SK-N-MC (cell line): ENCODE results near the gene RALGPS1.

Experiments used
- DNase-seq: peaks from one replicate; pipeline ENCODE4 v3.0.0-alpha.2; 2011; ENCODE audit warnings: low read depth, low spot score
- H3K27ac ChIP-seq: fragments of 200-600 bp; sonication (generic); 2 replicates; pipeline ENCODE4 v1.5.1; 2016; ENCODE audit warnings: mixed run types
- H3K36me3 ChIP-seq: fragments of 200-600 bp; sonication (generic); 2 replicates; pipeline ENCODE4 v1.6.1; 2017; ENCODE audit warnings: antibody characterized with exemption, low read length, mixed read lengths; ENCODE audit not compliant: insufficient read depth
- H3K4me3 ChIP-seq: fragments of 200-600 bp; sonication (generic); 2 replicates; pipeline ENCODE4 v1.5.1; 2016
- H3K9ac ChIP-seq: fragments of 200-600 bp; sonication (generic); 2 replicates; pipeline ENCODE4 v1.8.0; 2017; ENCODE audit warnings: mixed run types, mixed read lengths; ENCODE audit not compliant: insufficient read length
- H3K9me3 ChIP-seq: fragments of 200-600 bp; sonication (generic); 2 replicates; pipeline ENCODE4 v1.6.1; 2017; ENCODE audit warnings: low read depth, mild to moderate bottlenecking, antibody characterized with exemption, low read length, moderate library complexity, mixed read lengths
- EZH2 ChIP-seq: fragments of 200-600 bp; sonication (generic); IDR thresholded peaks from one replicate; pipeline ENCODE4 v1.6.1; 2017; ENCODE audit warnings: antibody characterized with exemption
- FOXP2 ChIP-seq: optimal IDR thresholded peaks from 2 replicates; pipeline ENCODE3; 2011; ENCODE audit warnings: mild to moderate bottlenecking, moderate library complexity; ENCODE audit not compliant: insufficient read depth; ENCODE audit errors: extremely low read length, control extremely low read depth
- POLR2AphosphoS5 ChIP-seq: IDR thresholded peaks from 2 replicates; pipeline ENCODE4 v1.6.1; 2012; ENCODE audit warnings: mild to moderate bottlenecking, low read depth, low read length, borderline replicate concordance

RALGPS1 gene

DNA sequence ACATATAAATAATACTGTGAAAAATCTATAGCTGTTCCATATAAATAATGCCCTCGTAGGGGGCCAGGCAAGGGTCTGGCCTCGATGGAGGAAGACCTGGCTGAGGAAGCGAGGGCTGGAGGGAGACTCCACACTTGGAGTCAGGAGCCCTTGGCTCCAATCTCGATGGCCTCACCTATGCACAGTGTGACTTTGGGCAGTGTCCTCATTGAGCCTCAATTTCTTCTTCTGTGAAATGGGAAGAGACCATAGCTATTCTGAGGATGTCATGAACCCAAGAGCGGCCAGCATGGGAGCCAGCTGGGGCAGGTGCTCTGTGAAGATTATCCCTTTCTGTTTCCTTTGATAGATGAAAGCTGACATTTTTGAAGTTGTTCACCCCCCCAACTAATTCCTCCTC lies 183.1 kb downstream of the RALGPS1 start:
- TF ChIP-seq FOXP2, result no peak
- TF ChIP-seq EZH2, result no peak
- no peak for TF ChIP-seq POLR2AphosphoS5
- no peak for DNase-seq
- no peak overlapping the region for H3K9ac ChIP-seq
- H3K4me3 ChIP-seq, result no peak overlapping the region
- H3K27ac ChIP-seq, result no peak overlapping the region
- H3K36me3 ChIP-seq, result no peaks in the 10 kb centered on the region
- no peaks in the 10 kb centered on the region for H3K9me3 ChIP-seq

DNA sequence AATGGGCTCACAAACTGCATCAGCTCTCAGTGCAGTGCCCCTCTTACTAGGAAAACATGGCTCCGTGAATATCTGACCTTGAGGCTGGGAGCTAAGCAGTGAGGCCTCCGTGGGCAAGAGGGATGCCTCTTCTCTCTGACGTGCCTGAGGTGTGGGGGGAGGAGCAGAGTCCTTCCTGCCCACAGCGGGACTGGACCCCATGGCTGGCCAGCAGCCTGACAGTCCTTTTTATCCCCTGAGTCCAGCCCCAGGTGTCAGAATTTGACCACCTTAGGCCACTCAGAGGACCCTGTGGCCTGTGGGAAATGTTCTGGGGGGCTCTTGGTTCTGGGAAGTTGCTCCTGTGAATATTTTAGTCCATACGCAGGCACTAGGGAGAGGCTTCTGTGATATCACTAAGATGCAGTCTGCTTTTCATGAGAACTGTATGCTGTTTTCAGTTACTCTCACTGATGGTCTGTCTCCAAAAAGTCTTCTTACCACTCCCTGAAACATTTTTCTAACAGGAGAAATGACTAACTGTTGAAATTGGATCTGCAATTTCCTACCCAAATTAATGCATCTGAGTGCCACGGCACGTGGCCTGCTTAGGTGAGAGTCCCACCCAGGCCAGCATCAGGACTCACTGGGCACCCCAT lies 184.5 kb downstream of the RALGPS1 start:
- TF ChIP-seq FOXP2 (no peak), EZH2 (no peak), POLR2AphosphoS5 (no peak)
- no peak for DNase-seq
- Histone ChIP-seq H3K36me3 (no peaks in the 10 kb centered on the region), H3K9me3 (no peaks in the 10 kb centered on the region), H3K27ac (no peak overlapping the region), H3K9ac (no peak overlapping the region), H3K4me3 (no peak overlapping the region)

DNA sequence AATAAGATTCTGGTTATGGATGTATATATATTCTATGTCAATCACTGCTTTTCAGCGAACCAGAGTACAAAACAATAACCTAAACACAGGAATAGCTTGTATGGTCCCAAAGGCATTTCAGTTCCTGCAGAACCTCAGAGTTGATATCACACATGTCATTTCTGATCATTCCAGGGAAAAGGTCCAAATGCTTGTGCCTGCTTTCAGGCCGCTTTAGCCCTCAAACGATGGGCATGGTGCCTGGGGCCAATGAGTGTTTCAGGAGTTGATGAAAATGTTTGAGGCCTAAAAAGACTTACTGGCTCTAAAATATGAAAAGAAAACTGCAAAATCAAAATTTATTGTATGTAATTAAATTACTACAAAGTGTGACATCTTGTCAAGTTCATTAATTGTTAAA lies 185.1 kb downstream of the RALGPS1 start:
- H3K4me3 ChIP-seq, result no peak overlapping the region
- H3K27ac ChIP-seq, result no peak overlapping the region
- no peak for DNase-seq
- no peak for TF ChIP-seq POLR2AphosphoS5
- TF ChIP-seq EZH2, result no peak
- TF ChIP-seq FOXP2, result no peak
- H3K36me3 ChIP-seq, result no peaks in the 10 kb centered on the region
- no peak overlapping the region for H3K9ac ChIP-seq
- H3K9me3 ChIP-seq, result no peaks in the 10 kb centered on the region

DNA sequence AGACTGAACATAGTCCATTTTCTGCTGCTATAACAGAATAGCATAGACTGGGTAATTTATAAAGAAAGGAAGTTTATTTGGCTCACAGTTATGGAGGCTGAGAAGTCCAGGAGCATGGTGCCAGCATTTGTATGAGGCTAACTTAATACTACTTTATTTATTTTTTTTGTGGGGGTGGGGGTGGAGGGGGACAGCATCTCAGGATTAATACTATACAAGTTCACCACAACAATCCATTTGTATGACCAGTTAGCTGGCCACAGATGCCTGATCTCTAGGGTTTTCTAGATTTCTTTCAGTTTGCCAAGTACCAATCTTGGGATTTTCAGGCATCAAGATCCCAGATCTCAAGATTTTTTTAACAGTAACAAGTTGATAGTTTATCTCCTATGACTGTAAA lies 187.6 kb downstream of the RALGPS1 start:
- H3K9me3 ChIP-seq, result no peaks in the 10 kb centered on the region
- H3K4me3 ChIP-seq, result no peak overlapping the region
- no peak overlapping the region for H3K27ac ChIP-seq
- DNase-seq, result no peak
- no peak overlapping the region for H3K9ac ChIP-seq
- no peaks in the 10 kb centered on the region for H3K36me3 ChIP-seq
- no peak for TF ChIP-seq POLR2AphosphoS5
- TF ChIP-seq EZH2, result no peak
- TF ChIP-seq FOXP2, result no peak

DNA sequence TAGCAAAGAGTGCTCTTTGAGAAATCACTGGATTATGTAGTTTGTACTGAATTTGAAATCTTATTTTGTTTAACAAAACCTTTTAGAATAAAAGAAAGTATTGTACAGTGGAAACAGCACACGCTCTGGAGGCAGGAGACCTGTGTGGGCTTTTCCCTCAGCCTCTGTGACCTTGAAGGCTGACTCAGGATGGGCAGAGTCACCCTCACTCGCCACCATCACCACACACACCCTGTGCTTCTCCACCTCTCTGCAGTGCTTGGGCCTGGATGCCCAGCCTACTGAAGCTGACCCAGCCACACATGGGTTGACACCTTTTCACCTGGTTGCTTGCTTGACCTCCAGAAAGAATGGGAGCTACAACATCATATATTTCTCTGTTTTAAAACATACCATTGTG lies 188.2 kb downstream of the RALGPS1 start:
- H3K36me3 ChIP-seq, result no peaks in the 10 kb centered on the region
- no peak overlapping the region for H3K4me3 ChIP-seq
- TF ChIP-seq FOXP2 (no peak), EZH2 (no peak), POLR2AphosphoS5 (no peak)
- no peak overlapping the region for H3K9ac ChIP-seq
- H3K9me3 ChIP-seq, result no peaks in the 10 kb centered on the region
- H3K27ac ChIP-seq, result no peak overlapping the region
- no peak for DNase-seq

DNA sequence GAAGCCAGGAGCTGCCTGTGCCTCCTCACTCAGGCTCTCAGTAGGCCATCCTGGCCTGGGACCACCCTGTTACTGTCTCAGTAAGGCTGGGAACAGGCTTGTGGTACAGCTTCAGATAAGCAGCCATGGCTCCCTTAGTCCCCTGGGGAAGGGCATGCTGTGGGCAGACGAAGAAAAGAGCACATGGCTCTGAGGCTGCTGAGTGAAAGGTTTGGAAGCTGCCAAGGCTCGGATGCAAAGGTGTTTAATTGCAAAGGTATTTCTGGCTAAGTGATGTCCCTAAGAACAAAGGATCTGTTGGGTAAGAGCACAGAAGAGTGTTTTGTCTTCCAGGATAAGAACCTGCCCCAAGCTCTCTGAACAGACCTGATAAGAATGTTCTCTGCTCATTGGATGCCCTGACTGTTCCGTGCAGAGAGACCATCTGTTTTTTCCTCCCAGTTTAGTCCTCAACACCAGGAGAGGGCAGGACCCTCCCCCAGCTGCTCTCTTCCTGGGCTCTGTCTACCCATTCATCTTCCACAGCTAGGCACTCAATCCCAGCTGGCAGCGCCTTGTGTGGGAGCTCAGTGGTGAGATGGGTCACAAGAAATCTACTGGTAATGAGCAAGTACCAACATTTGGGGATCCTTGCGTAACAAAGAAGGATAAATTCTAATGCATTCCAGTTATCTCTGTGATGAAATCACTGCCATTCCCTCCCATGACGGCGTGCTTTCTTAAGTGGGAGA lies 190.2 kb downstream of the RALGPS1 start:
- no peak overlapping the region for H3K27ac ChIP-seq
- DNase-seq, result no peak
- no peak overlapping the region for H3K4me3 ChIP-seq
- no peaks in the 10 kb centered on the region for H3K9me3 ChIP-seq
- H3K36me3 ChIP-seq, result no peaks in the 10 kb centered on the region
- TF ChIP-seq EZH2 (no peak), FOXP2 (no peak), POLR2AphosphoS5 (no peak)
- no peak overlapping the region for H3K9ac ChIP-seq

DNA sequence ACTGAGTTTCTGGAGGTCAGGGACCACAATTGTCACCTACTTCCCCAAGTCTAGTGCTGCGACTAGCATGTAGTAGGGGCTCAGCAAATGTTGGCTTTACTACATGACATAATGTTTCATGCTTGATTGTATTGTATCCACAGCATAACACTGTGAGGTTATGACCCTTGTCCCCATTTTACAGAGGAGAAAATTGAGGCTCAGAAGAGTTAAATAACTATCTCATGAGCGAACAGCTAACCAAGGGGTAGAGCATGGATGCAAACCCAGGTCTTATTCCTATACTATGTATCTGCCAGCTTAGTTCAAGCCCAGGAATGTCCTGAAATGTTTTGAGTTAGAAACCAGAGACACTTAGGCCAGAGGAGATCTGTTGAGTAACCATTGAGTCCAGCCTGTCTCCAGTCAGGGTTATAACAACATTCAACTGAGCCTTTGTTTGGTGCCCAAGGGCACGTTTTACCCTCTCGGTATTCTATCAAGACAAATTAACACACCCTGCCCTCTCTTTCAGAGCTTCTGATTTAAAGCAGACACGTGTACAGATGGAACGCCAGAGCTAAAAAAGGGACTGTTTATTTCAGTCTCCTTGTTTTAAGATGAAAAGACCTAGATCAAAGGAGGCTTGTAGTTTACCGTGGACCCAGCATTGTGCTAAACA lies 191.4 kb downstream of the RALGPS1 start:
- Histone ChIP-seq H3K9ac (no peak overlapping the region), H3K9me3 (no peaks in the 10 kb centered on the region), H3K4me3 (no peak overlapping the region), H3K36me3 (no peaks in the 10 kb centered on the region), H3K27ac (no peak overlapping the region)
- TF ChIP-seq FOXP2, result no peak
- no peak for TF ChIP-seq POLR2AphosphoS5
- no peak for DNase-seq

DNA sequence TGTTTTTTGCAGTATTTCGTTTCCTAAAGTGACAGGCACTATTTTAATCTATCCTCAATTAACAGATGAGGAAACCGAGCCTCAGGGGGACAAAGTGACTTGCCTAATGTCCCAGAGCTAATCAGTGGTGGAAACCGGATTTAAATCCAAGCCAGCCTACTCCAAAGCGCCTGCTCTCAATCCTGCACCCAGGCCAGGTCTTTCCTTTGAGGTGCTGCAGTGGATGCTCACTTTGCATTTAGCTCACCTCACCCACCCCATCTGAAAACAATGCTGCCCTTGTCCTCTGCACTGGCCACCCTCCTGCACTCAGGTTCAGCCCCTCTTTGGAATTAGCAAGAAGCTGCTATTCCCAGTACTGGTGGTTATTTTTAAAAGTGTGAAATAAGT lies 191.9 kb downstream of the RALGPS1 start:
- H3K9ac ChIP-seq, result no peak overlapping the region
- no peak overlapping the region for H3K27ac ChIP-seq
- H3K36me3 ChIP-seq, result no peaks in the 10 kb centered on the region
- TF ChIP-seq POLR2AphosphoS5 (no peak), FOXP2 (no peak), EZH2 (no peak)
- no peak overlapping the region for H3K4me3 ChIP-seq
- no peaks in the 10 kb centered on the region for H3K9me3 ChIP-seq
- no peak for DNase-seq
